Placental pericyte (primary cell): ENCODE data around the gene TAF11L6. TPM values are rescaled to one million over a fixed set of nuclear protein-coding genes. Genes with fewer than 3 reads are reported as not detected.

Experiments used
- small RNA-seq: library from RNA; depleted of rRNA; stranded (forward); fragments of <200 nt; gene quantifications from one replicate; pipeline ENCODE3, GENCODE V24; 2012; ENCODE audit warnings: low replicate concordance
- total RNA-seq: library from RNA; depleted of rRNA; stranded (reverse); fragments of >200 nt; gene quantifications from 2 replicates; pipeline ENCODE4 v1.2.3, GENCODE V29; 2012

TAF11L6 gene
- not detected in 2 replicates for total RNA-seq

DNA sequence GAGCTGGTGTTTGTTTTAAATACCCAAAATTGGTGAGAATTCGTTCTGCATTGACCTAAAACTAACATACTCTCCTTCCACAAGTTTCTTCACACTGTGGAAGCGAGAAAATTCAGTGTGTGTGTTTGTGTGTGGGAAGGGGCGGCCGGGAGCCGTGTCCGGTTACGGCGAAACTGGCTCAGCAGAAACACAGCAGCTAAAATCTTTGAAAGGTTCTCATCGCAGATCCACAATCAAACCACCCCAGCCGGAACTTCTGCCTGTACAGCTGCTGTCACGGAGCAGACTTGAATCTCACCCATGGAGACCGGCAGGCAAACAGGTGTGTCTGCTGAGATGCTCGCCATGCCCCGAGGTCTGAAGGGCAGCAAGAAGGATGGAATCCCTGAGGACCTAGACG is at the start of gene TAF11L6:
Gene TAF11L6 (plus strand): TSS at position 301 of the 400 bp plus-strand sequence.

DNA sequence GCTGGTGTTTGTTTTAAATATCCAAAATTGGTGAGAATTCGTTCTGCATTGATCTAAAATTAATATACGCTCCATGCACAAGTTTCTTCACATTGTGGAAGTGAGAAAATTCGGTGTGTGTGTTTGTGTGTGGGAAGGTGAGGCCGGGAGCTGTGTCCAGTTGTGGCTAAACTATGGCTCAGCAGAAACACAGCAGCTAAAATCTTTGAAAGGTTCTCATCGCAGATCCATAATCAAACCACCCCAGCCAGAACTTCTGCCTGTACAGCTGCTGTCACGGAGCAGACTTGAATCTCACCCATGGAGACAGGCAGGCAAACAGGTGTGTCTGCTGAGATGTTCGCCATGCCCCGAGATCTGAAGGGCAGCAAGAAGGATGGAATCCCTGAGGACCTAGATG is 30.5 kb upstream of the TAF11L6 start, which contains the start of gene TAF11L2:
Gene TAF11L2 (plus strand): TSS at position 301 of the 400 bp plus-strand sequence.

DNA sequence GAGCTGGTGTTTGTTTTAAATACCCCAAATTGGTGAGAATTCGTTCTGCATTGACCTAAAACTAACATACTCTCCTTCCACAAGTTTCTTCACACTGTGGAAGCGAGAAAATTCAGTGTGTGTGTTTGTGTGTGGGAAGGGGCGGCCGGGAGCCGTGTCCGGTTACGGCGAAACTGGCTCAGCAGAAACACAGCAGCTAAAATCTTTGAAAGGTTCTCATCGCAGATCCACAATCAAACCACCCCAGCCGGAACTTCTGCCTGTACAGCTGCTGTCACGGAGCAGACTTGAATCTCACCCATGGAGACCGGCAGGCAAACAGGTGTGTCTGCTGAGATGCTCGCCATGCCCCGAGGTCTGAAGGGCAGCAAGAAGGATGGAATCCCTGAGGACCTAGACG is 10.4 kb upstream of the TAF11L6 start, which contains the start of gene TAF11L3:
Gene TAF11L3 (plus strand): TSS at position 301 of the 400 bp plus-strand sequence.

DNA sequence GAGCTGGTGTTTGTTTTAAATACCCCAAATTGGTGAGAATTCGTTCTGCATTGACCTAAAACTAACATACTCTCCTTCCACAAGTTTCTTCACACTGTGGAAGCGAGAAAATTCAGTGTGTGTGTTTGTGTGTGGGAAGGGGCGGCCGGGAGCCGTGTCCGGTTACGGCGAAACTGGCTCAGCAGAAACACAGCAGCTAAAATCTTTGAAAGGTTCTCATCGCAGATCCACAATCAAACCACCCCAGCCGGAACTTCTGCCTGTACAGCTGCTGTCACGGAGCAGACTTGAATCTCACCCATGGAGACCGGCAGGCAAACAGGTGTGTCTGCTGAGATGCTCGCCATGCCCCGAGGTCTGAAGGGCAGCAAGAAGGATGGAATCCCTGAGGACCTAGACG is 7.0 kb upstream of the TAF11L6 start, which contains the start of gene TAF11L4:
Gene TAF11L4 (plus strand): TSS at position 301 of the 400 bp plus-strand sequence.

DNA sequence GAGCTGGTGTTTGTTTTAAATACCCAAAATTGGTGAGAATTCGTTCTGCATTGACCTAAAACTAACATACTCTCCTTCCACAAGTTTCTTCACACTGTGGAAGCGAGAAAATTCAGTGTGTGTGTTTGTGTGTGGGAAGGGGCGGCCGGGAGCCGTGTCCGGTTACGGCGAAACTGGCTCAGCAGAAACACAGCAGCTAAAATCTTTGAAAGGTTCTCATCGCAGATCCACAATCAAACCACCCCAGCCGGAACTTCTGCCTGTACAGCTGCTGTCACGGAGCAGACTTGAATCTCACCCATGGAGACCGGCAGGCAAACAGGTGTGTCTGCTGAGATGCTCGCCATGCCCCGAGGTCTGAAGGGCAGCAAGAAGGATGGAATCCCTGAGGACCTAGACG is 3.5 kb upstream of the TAF11L6 start, which contains the start of gene TAF11L5:
Gene TAF11L5 (plus strand): TSS at position 301 of the 400 bp plus-strand sequence.

Small RNA genes within 50 kb of the gene (small RNA-seq; reads per million reads assigned to genes)
- not detected for gene AC106774.3

Other genes starting within 250 kb of the TAF11L6 start
- gene TAF11L2, start 30.4 kb upstream of the TAF11L6 start, total RNA-seq = not detected in 2 replicates
- gene TAF11L3, start 10.3 kb upstream of the TAF11L6 start, total RNA-seq = not detected in 2 replicates
- gene TAF11L4, start 6.9 kb upstream of the TAF11L6 start, total RNA-seq = not detected in 2 replicates
- gene TAF11L5, start 3.4 kb upstream of the TAF11L6 start, total RNA-seq = not detected in 2 replicates
- gene TAF11L7, start 57.1 kb downstream of the TAF11L6 start, total RNA-seq = not detected in 2 replicates
- gene TAF11L8, start 62.3 kb downstream of the TAF11L6 start, total RNA-seq = not detected in 2 replicates
- not detected in 2 replicates for gene TAF11L9, start 65.7 kb downstream of the TAF11L6 start, total RNA-seq
- not detected in 2 replicates for gene TAF11L10, start 69.2 kb downstream of the TAF11L6 start, total RNA-seq
- gene TAF11L11, start 75.5 kb downstream of the TAF11L6 start, total RNA-seq = not detected in 2 replicates
- gene TAF11L12, start 81.7 kb downstream of the TAF11L6 start, total RNA-seq = not detected in 2 replicates
- gene TAF11L13, start 103.4 kb downstream of the TAF11L6 start, total RNA-seq = not detected in 2 replicates
- not detected in 2 replicates for gene TAF11L14, start 105.8 kb downstream of the TAF11L6 start, total RNA-seq